Suppressor macrophage (primary cell): ENCODE data around the gene RAB3A.

Source experiments
- DNase-seq, 4 experiments: peaks; one replicate each; pipeline ENCODE4 v3.0.0-alpha.2; 2020 to 2022
- total RNA-seq, 17 experiments: gene quantifications; one replicate each; lab custom pipeline; 2026; ENCODE audit warnings: mixed read lengths in 6 of 17, inconsistent platforms in 3 of 17; lab: John Stamatoyannopoulos, UW

RAB3A gene, protein sequence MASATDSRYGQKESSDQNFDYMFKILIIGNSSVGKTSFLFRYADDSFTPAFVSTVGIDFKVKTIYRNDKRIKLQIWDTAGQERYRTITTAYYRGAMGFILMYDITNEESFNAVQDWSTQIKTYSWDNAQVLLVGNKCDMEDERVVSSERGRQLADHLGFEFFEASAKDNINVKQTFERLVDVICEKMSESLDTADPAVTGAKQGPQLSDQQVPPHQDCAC
- 0 to 1.9 (median 0.45) reads per million in 17 experiments for total RNA-seq

DNA sequence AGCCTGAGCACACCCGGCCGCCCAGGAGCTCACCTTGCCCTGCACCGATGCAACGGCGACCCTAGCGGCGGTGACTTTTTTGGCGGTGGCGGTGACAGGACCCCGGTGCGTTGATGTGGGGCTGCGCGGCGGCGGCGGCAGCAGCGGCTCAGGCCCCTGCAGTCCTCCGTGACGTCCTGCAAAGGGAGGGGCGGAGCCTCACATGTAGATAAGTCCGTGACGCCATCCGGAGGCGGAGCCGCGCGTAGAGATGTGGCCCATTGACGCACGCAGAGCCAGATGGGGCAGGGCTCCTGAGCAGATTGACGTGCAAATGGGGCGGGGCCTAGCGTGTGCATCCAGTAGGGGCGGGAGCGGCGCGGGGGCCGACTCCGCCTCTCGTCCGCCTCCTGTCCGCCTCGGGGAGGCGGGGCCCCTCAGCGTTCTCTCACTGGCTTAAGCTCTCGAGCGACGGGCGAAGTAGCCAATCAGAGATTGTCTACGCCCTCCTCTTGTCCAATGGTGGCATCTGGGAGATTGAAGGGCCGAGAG, at the start of gene RAB3A:
Gene RAB3A, minus strand, starts transcription at position 180 of the 531 bp plus-strand sequence. CDS start 1,302 bp downstream, outside the sequence.
- DNase-seq: peak; percentile 100

DNA sequence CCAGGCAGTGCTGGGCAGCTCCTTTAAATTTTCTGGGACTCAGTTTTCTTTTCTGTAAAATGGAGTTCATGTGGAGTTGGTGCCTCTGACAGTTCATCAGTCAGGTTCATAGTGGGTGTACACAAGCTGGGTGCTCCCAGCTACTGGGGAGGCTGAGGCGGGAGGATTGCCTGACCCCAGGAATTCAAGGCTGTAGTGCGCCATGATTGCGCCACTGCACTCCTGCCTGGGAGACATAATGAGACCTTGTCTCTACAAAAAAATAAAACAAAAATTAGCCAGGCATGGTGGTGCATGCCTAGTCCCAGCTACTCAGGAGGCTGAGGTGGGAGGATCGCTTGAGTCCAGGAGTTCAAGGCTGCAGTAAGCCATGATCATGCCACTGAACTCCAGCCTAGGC, 49.3 kb upstream of the RAB3A start:
- no peak for DNase-seq

DNA sequence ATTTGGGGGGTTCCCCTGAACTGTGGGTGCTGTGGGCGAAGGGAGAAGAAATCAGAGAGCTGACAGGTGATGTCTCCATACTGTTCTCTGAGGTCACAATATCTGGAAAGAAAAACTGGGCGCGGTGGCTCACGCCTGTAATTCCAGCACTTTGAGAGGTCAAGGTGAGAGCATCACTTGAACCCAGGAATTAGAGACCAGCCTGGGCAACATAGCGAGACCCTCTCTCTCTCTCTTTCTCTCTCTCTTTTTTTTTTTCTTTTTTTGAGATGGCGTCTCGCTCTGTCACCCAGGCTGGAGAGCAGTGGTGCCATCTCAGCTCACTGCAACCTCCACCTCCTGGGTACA, 48.5 kb upstream of the RAB3A start:
- DNase-seq: no peak

DNA sequence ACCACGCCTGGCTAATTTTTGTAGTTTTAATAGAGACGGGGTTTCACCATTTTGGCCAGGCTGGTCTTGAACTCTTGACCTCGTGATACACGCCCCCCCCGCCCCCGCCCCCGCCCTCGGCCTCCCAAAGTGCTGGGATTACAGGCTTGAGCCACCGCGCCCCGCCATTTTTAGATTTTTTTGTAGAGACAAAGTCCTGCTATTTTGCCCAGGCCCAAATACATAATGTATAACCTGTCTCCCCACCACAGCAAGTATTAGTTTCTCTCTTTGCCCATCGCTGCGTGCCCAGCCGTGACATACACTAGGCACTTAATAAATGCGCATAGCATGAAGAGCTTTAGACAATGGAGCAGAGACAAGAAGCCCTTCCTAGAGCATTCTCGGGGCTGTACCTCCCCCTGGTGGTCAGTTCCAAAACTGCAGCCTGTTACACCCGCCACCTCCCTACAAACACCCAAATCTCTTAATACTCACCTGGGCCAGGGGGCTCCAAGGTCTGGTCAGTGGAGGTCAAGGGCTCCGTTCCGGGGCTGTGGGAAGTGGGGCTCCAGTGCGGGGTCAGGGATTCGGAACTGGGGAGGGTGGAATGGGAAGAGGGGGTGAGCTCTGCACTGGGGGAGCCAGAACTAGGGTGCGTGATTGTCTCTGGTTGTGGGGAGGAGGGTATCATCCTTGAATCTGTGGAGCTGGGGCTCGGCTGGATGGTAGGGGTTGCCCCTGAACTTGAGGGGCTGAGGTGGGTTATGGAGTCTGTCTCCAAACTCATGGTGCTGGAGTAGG, 47.9 kb upstream of the RAB3A start:
- peak; percentile 73 to 91 (median 82) for DNase-seq

DNA sequence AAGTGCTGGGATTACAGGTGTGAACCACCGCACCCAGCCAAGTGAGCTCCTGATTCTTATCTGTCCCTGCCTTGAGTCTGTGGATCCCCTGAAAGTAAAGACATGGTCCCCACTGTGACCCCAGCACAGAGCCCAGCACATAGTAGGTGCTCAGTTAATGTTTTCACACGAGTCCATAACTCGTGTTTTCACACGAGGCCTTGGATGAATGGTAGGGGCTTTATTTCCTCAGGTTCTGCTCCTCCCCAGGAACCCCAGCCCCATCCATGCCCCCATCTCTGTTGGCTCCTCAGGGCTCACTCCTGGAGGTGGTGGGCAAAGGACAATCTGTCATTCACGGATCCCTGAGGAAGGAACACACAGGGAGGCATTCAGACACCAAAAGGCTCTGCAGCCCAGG, 46.0 kb upstream of the RAB3A start:
- no peak for DNase-seq

DNA sequence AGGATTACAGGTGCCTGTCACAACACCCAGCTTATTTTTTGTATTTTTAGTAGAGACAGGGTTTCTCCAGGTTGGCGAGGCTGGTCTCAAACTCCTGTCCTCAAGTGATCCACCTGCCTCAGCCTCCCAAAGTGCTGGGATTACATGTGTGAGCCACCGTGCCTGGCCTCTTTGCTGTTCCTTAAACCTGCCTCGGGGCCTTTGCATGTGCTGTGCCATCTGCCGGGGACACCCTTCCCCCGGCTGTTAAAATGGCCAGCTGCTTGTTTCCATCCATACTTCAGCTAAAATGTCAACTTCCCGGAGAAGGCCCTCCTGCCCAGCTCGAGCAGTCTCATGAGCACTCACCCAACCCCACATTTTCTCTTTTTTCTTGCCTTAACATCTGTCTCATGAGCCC, 41.5 kb upstream of the RAB3A start:
- no peak for DNase-seq

DNA sequence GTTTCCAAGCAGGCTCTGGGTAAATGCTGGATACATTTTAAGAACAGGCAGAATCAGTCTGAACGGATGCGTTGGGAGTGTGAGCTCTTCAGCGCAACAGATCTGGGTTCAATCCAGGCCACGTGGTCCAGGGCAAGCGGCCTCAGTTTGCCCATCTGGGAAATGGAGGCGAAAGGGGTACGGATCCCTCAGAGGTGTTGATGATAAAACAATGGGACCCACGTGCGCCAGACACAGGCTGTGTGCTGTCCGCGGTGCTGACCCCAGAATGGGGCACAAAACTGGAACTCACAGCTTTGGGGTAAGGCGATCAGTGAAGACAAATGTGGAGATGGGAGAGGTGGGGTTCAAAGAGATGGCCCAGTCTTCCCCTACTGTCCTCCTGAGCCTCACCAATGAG, 35.5 kb upstream of the RAB3A start:
- peak in 1 of 4 experiments; percentile 39 for DNase-seq

DNA sequence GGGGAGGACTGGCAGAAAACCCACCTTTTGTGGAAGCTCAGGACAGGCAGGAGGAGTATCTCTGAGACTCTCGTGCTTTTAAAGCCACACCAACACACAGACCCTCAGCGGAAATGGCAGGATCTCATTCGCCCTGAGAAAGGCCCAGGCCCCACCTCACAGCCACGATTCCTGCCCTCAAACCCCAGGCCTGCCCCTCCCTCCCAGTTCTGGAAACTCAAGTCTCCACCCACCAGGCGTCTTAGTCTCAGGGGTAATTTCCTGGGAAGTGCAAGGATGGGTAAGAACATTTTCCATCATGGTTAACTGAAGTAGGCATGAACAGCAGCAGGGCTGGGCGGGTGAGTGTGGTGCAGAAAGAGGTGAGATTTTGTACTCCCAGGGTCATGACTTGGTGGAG, 30.4 kb upstream of the RAB3A start:
- DNase-seq: no peak

DNA sequence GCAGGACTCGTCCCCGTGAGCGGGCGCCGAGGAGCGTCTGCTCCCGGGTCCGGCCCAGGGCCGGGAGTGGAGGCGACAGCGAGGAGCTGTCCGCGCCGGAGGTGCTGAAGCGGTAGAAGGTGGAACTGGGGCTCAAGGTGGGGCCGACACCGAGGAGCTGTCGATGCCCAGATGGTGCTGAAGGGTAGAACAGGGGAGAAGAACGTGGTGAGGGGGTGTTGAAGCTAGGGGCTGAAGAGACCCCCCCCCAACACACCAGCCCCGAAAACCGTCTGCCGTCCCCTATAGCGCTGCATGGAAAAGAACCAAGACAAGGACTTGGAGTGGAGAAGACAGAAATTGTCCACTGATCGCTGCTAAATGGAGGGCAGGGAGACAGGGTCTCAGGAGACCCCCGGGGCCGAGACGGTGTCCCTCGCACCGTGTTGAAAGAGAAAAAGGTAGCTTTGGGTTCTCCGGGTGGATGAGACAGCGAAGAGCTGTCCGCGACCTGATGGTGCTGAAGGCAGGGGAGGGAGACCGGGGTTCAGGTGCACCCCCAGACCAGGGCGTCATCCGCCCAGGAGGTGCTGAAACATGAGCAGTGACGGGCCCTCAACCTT, 29.5 kb upstream of the RAB3A start:
- peak; percentile 48 to 78 (median 63) for DNase-seq

DNA sequence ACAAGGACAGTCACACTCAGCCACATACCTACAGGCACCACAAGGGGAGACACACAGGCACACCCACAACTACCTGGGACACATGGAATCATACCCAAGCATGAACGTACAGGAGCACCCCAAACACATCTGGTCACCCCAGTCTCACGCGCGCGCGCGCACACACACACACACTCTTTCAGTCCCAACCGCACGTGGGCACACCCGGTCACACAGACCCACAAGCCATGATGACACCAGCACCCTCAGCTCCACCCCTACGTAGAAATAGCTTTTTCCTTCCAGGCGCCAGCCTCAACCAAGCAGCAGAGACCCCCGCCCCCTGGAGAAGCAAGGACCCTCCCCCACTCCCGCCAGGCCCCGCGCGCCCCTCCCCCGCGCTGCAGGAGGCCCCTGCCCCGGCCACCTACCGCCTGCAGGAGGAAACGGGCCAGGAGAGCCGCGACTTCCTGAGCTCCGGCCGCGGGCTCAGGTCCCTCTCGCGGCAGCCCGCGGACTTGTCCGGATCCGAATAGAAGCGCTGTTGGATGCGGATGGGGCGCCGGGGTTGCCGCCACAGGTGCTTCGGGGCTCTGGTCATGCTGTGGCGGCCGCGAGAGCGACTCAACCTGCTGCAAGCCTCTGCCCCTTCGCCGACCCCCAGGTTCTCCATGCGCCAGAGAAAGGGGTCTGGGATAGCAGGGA, 28.8 kb upstream of the RAB3A start:
- peak in 2 of 4 experiments; percentile 33 to 34 for DNase-seq

DNA sequence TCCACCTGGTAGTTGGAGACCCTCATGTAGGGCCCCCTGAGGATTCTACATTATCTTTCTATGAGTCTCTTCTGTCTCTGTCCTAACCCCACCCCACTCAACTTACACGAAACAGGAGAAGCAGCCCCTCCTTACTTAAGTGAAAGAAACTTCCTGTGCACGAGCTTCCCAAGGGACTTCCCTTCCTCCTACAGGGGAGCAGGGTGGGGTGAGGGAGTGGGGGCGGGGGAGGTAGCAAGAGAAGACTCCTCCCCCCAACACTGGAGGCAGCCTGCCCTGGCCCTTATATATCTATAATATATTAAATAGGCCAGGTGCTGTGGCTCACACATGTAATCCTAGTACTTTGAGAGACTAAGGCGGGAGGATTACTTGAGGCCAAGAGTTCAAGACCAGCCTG, 27.9 kb upstream of the RAB3A start:
- peak in 3 of 4 experiments; percentile 49 to 59 (median 56) for DNase-seq

DNA sequence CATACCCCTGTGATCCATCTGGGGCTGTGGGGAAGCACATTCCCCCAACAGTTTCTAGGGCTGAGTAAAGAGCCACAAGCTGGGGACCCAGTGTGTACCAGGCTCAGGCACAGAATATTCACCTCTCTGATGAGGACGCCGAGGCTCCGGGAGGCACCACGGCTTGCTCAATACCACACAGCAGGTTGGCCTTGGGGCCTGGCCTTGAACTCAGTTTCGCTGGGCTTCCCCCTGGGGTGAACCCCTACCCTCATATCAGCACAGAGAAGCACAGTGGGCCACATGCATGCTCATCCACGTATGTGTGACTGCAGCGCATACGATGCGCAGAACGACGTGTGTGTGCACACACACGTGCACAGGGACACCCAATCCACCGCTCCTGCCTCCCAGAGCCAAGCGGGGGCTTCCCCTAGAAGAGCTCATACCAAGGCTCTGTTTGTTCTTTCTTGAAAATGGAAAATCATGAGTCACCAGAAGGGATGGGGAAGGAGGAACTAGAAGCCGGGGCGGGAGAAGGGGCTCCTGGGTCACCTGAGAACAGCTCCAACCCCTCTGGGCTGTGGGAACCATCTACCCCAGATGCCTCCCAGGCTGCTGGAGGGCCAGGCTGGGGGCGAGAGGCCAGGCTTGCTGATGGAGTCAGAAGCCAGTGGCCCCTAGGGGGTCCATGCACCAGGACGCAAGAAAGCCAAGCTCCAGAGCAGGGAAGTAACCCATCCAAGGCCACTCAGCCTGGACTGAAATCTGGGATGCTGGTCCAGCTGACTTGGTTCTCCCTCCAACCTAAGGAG, 27.3 kb upstream of the RAB3A start:
- peak; percentile 55 to 79 (median 76) for DNase-seq

DNA sequence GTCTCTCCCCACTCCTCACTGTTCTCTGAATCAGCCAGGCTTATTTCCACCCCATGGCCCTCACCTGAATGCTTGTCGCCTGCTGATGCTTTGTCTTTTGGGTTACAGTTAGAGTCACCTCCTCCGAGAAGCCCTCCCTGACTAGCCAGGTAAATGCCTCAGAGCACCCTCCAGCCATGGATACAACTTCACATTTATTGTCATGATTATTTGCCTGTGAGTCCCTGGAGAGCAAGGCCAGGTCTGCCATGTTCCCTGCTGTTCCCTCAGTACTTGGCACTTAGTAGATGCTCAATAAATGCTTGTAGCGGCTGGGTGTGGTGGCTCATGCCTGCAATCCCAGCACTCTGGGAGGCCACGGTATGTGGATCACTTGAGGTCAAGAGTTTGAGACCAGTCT, 26.1 kb upstream of the RAB3A start:
- DNase-seq: no peak

DNA sequence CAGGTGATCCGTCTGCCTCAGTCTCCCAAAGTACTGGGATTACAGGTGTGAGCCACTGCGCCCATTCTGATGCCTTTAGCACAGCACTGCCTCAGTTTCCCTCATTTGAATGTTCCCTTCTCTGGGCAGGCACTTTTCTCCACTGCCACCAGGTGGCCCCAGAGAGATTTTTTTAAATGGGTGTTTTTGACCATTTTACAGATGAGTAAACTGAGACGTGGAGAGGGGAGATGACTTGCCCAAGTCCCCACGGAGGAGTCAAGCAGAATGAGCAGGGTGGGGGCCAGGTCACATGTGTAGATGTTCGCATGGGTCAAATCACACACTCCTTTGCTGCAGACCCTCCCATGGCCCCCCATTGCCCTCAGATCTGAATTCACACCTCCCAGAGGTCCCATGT, 25.6 kb upstream of the RAB3A start:
- no peak for DNase-seq

DNA sequence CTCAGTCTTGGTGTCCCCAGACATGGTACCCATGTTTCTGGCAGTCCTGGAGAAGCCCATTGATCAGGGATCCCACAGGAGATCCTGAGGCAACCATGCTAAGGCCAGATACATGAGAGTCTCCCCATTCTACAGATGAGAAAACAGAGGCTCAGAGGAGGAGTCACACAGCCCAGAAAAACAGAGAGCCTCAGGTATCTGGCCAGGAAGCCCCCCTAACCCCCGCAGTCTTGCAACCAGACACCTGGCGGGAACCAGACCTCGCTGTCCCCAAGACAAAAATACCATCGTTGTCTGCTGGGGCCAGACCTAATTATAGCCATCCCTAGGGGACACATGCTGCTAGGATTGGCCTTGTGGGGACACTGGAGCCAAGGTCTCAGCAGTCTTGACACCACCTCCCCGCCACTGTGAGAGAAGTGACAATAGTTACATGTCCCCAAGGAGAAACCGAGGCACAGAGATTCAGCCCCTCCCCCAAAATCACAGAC, 24.0 kb upstream of the RAB3A start:
- DNase-seq: no peak

DNA sequence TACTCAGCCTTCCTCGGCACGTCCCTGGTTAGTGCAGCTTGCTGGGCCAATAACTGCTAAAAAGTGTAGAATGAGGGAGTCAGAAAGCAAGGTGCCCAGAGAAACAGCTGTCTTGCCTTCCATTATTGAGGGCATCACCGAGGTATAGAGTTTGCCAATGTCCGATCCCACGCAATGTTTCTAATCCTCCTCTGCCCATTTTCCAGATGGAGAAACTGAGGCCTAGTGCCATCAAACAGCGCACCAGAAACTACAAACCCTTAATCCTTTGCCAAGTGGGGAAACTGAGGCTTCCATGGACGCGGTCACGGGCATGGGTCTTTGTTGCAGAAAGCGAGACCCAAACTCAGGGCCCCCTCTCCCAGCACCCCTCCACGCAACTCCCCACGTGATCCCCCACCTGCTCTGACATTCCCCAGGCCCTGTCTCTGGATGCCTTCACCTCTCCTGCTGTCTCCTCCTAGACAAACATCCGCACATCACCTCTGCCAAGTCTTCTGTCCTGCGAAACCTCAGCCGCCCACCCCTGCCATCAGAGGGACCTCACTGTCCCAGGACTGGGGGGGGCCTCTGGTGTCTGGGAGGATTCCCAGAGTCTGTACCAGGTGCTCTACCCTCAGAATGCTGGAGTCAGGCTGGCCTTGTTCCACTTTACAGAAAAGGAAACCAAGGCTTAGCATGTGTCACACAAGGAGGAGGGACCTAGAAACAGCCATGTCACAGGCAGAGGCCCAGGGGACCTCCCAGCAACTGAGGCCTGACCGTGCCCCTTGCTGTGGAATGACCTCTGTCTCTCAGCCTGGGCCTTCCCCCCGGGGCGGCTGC, 23.3 kb upstream of the RAB3A start:
- no peak for DNase-seq

DNA sequence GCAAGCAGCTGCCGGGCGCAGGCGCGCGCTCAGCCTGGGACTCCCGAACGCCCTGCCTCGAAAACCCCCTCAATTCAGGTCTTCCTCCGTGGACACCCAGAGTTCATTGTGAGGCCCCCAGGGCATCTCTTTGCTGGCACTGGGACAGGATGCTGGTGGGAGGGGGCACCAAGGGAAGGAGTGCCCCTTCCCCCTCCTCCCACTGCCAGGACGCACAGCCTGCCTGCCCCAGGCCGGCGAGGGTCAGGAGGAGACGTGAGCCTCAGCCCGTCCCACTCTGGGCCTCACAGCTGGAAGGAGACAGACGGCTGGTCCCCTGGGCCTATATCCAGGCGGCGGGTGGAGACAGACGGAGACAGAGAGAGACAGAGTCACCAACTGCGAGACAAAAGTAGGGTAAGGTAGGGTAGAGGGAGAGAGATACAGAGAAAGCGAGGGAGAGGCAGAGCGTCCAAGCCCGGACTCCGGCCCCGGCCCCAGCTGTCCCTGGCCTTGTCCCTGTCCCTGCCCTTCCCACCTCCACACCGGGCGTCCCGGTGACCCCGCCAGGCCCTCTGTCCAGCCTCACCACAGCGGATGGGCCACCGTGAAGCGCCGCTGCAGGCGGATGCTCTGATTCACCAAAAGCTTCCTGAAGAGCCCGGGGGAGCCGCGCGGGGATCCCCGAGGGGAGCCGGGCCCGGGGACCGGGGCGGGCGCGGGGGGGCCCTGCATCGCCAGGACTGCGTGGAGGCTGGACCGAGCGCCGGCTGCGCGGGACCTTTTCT, 22.0 kb upstream of the RAB3A start, which contains the start of gene PDE4C:
Gene PDE4C, minus strand, starts transcription at position 737 of the 767 bp plus-strand sequence. Its CDS starts 23 bp downstream, at position 714.
- peak in 1 of 4 experiments; percentile 26 for DNase-seq

DNA sequence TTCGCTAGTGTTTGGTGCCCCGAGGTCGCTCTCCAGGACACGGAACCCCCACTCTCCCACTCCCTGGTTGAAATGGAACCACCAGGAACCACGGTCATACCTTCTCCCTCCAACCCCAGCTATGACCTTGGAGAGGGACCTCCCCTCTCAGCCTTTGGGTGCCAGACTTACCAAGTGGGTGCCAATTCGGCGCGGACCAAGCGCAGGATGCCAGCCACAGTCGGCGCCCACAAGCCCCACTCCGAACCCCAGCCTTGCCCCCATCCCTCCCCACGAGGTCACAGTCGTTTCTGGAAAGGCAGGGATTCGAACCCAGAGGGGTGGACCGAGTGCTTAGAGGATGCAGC, 21.5 kb upstream of the RAB3A start:
- no peak for DNase-seq

DNA sequence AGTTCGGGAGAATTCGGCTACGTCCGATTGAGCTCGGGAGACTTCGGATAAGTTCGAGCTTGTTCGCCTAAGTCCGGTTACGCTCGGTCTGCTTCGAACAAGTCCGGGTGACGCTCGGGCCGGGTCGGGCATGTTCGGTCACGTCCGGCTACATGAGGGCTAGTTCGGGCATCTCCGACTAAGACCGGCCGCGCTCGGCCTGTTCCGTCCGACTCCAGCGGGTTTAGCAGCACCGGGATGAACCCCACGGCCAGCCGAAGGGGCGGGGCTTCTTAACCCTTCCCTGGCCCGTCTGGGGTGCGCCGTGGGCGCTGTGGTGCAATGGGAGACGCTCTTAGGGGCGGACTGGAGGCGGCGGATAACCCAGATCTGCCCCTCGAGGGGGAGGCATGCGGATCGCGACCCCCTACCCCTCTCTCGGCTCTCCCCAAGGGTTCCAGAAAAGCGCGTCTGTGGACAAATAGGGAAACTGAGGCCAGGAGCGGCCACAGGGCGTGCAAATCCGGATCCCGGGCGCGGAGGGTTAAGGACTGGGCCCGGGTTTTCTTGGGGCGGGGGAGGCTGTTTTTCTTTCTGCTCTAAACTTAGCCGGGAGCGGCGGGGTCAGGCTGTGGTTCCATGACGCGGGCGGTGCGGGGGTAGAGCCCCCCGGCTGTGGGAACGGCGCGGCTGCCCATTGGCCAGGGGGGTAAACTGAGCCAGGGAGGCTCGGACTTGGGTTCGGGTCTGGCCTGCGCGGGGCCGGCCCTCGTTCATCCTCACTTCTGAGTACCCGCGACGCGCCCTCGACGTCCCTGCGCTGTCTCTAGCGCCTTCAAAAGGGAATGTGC, 20.9 kb upstream of the RAB3A start:
- DNase-seq: peak; percentile 99
